Panc1 (cell line): ENCODE measurements around the gene SLC16A3.

Source experiments
- POLR2AphosphoS5 ChIP-seq: IDR thresholded peaks from 2 replicates; pipeline ENCODE4 v1.6.1; 2012; ENCODE audit warnings: mild to moderate bottlenecking, low read depth, low read length, moderate library complexity
- TF ChIP-seq, protein P1 (sequence below): fragments of 450-650 bp; IDR thresholded peaks from 2 replicates; pipeline ENCODE4 v1.5.1; 2017; ENCODE audit warnings: mild to moderate bottlenecking

DNA sequence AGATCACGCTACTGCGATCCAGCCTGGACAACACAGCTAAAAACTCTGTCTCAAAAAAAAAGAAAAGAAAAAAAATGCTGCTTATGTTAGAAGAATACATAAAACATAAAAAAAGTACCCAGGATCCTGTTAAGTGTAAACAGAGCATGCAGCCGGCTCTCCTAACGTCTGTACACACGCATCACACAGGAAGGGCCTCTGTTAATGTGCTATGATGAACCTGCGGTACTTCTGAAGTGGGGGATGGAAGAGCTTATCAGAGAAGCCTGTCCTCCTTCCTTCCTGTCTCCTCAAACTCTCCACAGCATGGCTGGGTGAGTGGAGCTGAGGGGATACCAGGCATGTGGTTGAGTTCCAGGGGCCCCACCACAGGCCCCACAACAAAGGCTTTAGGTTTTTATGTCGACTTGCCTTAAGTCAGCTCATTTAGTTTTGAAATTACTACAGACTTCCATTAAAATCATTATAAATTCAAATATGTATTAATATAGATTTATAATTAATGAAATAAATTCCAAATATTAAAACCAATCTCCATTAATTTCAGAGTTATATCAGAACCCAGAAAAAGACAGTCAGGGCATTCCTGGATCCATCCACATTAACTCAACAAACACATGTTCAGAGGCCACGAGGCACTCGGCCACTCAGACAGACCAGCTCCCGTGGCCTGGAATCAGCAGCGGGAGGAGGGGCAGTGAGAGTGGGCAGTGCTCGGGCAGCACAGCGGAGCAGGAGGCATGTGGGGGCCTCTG lies 27.9 kb upstream of the SLC16A3 start:
- TF ChIP-seq, protein P1, sequence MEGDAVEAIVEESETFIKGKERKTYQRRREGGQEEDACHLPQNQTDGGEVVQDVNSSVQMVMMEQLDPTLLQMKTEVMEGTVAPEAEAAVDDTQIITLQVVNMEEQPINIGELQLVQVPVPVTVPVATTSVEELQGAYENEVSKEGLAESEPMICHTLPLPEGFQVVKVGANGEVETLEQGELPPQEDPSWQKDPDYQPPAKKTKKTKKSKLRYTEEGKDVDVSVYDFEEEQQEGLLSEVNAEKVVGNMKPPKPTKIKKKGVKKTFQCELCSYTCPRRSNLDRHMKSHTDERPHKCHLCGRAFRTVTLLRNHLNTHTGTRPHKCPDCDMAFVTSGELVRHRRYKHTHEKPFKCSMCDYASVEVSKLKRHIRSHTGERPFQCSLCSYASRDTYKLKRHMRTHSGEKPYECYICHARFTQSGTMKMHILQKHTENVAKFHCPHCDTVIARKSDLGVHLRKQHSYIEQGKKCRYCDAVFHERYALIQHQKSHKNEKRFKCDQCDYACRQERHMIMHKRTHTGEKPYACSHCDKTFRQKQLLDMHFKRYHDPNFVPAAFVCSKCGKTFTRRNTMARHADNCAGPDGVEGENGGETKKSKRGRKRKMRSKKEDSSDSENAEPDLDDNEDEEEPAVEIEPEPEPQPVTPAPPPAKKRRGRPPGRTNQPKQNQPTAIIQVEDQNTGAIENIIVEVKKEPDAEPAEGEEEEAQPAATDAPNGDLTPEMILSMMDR, result no peak
- TF ChIP-seq POLR2AphosphoS5, result no peak
